ENCODE measurements around the gene EIF2D. TPM values are rescaled to one million over a fixed set of nuclear protein-coding genes. Genes with fewer than 3 reads are reported as not detected.

The EIF2D gene
- total RNA-seq, 2 donors from 2014 or later, result 25.9 to 55.4 TPM

GRCh38 chr1:206554701-206555472 is 57.4 kb downstream of the EIF2D start:
- peaks cover 55% of the 10 kb centered on the region for H3K4me1 ChIP-seq
- ATAC-seq, result no peak
- TF ChIP-seq, protein P1, sequence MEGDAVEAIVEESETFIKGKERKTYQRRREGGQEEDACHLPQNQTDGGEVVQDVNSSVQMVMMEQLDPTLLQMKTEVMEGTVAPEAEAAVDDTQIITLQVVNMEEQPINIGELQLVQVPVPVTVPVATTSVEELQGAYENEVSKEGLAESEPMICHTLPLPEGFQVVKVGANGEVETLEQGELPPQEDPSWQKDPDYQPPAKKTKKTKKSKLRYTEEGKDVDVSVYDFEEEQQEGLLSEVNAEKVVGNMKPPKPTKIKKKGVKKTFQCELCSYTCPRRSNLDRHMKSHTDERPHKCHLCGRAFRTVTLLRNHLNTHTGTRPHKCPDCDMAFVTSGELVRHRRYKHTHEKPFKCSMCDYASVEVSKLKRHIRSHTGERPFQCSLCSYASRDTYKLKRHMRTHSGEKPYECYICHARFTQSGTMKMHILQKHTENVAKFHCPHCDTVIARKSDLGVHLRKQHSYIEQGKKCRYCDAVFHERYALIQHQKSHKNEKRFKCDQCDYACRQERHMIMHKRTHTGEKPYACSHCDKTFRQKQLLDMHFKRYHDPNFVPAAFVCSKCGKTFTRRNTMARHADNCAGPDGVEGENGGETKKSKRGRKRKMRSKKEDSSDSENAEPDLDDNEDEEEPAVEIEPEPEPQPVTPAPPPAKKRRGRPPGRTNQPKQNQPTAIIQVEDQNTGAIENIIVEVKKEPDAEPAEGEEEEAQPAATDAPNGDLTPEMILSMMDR (IDR thresholded peaks at IDR 0.05), result no peak
- no peak for TF ChIP-seq POLR2A (IDR thresholded peaks at IDR 0.05)
- 25 to 29% methylated on average over 1 of the region's 1 CpG for WGBS, 2 donors
- no peaks in the 10 kb centered on the region for H3K27me3 ChIP-seq
- H3K4me3 ChIP-seq, result no peak overlapping the region
- H3K27ac ChIP-seq, result peak overlapping the region in 3 of 4 donors; percentile 55 to 83 (median 65)
- H3K36me3 ChIP-seq (replicated peaks in 1 of 2; ENCODE audit: insufficient read depth in 1 of 2, low read depth in 2 of 2), result no peaks in the 10 kb centered on the region
- intact Hi-C loops (cut with DNase I), result no loop called here
- no peak for DNase-seq
- H3K9me3 ChIP-seq, result no peaks in the 10 kb centered on the region

GRCh38 chr1:206554211-206554610 is 58.1 kb downstream of the EIF2D start:
- Histone ChIP-seq H3K9me3 (no peaks in the 10 kb centered on the region), H3K36me3 (replicated peaks in 1 of 2; ENCODE audit: insufficient read depth in 1 of 2, low read depth in 2 of 2) (no peaks in the 10 kb centered on the region), H3K27ac (peak overlapping the region in 1 of 4 donors; percentile 55), H3K27me3 (no peaks in the 10 kb centered on the region), H3K4me3 (no peak overlapping the region), H3K4me1 (peaks cover 48% of the 10 kb centered on the region)
- TF ChIP-seq POLR2A (IDR thresholded peaks at IDR 0.05), result no peak
- TF ChIP-seq, protein P1 (IDR thresholded peaks at IDR 0.05), result no peak
- WGBS, 2 donors, result 91 to 93% methylated on average over 3 of the region's 3 CpGs
- intact Hi-C loops (cut with DNase I), result no loop called here
- ATAC-seq, result no peak
- no peak for DNase-seq

DNA sequence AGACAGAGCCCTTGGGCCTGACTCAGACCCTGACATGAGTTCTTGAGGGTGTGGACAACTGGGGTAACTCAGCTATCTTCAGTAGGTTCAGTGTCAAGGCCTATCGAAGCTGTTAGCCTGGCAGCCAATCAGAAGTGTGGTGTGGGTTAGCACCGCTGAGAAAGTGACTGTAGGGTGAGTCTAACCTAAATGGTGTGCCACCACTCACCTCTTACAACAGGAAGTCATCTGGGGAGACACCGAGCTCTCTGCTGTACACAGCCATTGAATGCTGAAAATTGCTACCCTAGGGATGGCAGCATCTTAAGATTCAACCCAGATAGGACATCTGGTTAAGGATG is 60.3 kb downstream of the EIF2D start:
- Histone ChIP-seq H3K27me3 (no peaks in the 10 kb centered on the region), H3K9me3 (no peaks in the 10 kb centered on the region), H3K27ac (no peak overlapping the region), H3K4me1 (peaks cover 27% of the 10 kb centered on the region), H3K4me3 (no peak overlapping the region), H3K36me3 (replicated peaks in 1 of 2; ENCODE audit: insufficient read depth in 1 of 2, low read depth in 2 of 2) (no peaks in the 10 kb centered on the region)
- intact Hi-C loops (cut with DNase I), result no loop called here
- ATAC-seq (no peak), DNase-seq (no peak)
- 91 to 100% methylated on average over 1 to 3 of the region's 3 CpGs for WGBS, 2 donors
- TF ChIP-seq, protein P1 (IDR thresholded peaks at IDR 0.05), result no peak
- TF ChIP-seq POLR2A (IDR thresholded peaks at IDR 0.05), result no peak

- intact Hi-C loops (cut with DNase I), result no loop called here
- no peaks in the 10 kb centered on the region for H3K9me3 ChIP-seq
- ATAC-seq, result no peak
- H3K27me3 ChIP-seq, result no peaks in the 10 kb centered on the region
- no peak overlapping the region for H3K27ac ChIP-seq
- no peak for TF ChIP-seq POLR2A (IDR thresholded peaks at IDR 0.05)
- TF ChIP-seq, protein P1 (IDR thresholded peaks at IDR 0.05), result no peak
- DNase-seq, result no peak
- no peaks in the 10 kb centered on the region for H3K36me3 ChIP-seq (replicated peaks in 1 of 2; ENCODE audit: insufficient read depth in 1 of 2, low read depth in 2 of 2)
- no peak overlapping the region for H3K4me3 ChIP-seq
- 85 to 91% methylated on average over 8 to 9 of the region's 9 CpGs for WGBS, 2 donors
- H3K4me1 ChIP-seq, result peaks cover 21% of the 10 kb centered on the region
Observed at GRCh38 chr1:206551296-206551985, 60.8 kb downstream of the EIF2D start.

Data from body of pancreas (tissue), 4 donors.